Lower leg skin (tissue), 4 donors: ENCODE results near the gene SKIDA1. TPM values are rescaled to one million over a fixed set of nuclear protein-coding genes. Genes with fewer than 3 reads are reported as not detected.
A peak's percentile ranks its signal among the peaks of the same experiment; 100 is the strongest.

Experiments
- DNase-seq, 2 donors: peaks; one replicate each; pipeline ENCODE4 v3.0.0-alpha.2; 2019; ENCODE audit warnings: low spot score in 2 of 2
- H3K4me3 ChIP-seq: fragments of 200-600 bp; sonication (generic); 2 replicates; pipeline ENCODE4 v1.5.1; 2017; ENCODE audit warnings: mild to moderate bottlenecking, low read depth; ENCODE audit not compliant: poor library complexity, severe bottlenecking
- POLR2A ChIP-seq, 2 donors: fragments of 450-650 bp; IDR thresholded peaks; one replicate each; pipeline ENCODE4 v1.6.1; 2016 to 2017; ENCODE audit warnings: antibody characterized with exemption in 2 of 2, mild to moderate bottlenecking in 1 of 2, moderate library complexity in 1 of 2
- WGBS, 2 donors: methylation state at CpG; one replicate each; pipeline ENCODE4 v1.1.5; 2018; 5-methylcytosine and 5-hydroxymethylcytosine counted together
- intact Hi-C: fragments of 100-400 bp; cut with DNase I; formaldehyde crosslinking; loops from one replicate; pipeline ENCODE4 v1.15.0; 2023; ENCODE audit warnings: low total_unique reads
- total RNA-seq, 4 donors: library from RNA; depleted of rRNA; stranded (reverse); fragments of >200 nt; gene quantifications; one replicate each; pipeline ENCODE4 v1.1.0, GENCODE V29; 2016
- TF ChIP-seq, protein P1 (sequence below), 3 donors: fragments of 450-650 bp; IDR thresholded peaks; one replicate each; pipeline ENCODE4 v1.5.1; 2016; ENCODE audit warnings: antibody characterized with exemption in 3 of 3, mild to moderate bottlenecking in 3 of 3, moderate library complexity in 2 of 3

Gene SKIDA1
- total RNA-seq, 4 donors from 2014 or later: 0.38 to 1.4 (median 0.96) TPM

DNA sequence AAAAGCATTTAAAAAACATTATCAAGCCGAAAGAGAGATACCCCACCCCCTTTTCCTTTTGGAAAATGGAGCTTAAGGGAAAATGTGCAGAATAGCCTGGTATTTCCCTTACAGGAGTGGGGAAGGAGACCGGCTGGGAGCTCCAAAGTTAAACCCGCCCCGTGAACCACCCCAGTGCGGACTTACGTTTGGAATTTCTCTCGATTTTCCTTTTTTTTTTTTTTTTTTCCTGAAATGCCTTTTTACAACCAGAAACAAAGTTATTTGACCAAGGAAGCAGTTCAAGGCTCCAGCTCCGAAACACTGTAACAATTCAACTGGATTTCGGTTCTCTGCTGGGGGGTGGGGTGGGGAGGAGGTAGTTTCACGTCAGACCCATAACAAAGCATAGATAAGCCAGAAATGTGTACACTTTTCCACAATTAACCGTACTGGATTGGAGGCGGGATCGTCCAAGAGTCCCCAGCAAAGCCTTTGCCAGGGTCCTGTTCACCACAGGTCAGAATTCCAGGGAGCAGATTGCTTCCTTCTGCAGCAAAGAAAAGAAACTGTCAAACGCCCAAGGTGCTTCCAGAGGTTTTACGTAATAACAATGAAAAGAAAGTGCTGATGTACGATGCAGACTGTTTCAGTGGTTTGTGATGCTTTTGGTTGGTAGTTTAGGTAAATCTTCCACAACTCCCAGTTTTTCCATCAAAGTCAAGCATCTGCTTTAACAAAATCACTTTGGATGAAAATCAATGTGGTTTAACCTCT, 6.7 kb downstream of the SKIDA1 start:
- intact Hi-C loops: no loop called here

DNA sequence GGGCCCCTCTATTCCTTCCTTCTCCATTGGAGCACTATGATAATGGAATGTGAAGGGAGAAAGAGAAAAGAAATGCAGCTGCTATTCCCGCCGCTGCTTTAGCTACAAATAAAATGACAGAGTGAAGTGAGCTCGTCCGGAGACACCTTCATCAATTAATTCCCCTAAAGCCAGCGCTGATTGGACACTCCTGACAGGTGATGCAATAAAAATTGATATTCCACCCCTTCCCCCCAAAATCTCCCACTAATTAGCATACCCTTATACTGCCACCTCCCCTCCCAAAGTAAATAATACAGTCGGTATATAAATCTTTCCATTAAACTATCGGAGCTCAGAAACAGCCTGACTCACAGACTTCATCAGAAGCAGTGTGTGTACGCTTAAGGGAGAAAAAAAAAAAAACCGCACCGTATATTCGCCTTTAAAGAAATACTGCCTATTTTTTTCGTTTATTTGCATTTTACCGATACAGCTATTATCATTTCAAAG, 7.3 kb downstream of the SKIDA1 start:
- intact Hi-C loops: no loop called here
- H3K4me3 ChIP-seq: no peak overlapping the region
- DNase-seq: no peak
- TF ChIP-seq, protein P1, sequence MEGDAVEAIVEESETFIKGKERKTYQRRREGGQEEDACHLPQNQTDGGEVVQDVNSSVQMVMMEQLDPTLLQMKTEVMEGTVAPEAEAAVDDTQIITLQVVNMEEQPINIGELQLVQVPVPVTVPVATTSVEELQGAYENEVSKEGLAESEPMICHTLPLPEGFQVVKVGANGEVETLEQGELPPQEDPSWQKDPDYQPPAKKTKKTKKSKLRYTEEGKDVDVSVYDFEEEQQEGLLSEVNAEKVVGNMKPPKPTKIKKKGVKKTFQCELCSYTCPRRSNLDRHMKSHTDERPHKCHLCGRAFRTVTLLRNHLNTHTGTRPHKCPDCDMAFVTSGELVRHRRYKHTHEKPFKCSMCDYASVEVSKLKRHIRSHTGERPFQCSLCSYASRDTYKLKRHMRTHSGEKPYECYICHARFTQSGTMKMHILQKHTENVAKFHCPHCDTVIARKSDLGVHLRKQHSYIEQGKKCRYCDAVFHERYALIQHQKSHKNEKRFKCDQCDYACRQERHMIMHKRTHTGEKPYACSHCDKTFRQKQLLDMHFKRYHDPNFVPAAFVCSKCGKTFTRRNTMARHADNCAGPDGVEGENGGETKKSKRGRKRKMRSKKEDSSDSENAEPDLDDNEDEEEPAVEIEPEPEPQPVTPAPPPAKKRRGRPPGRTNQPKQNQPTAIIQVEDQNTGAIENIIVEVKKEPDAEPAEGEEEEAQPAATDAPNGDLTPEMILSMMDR (IDR thresholded peaks at IDR 0.05): no peak
- no peak for TF ChIP-seq POLR2A (IDR thresholded peaks at IDR 0.05)
- WGBS, 2 donors: 10 to 12% methylated on average over 13 of the region's 13 CpGs

More for the DNA sequence above, 6.7 kb downstream of the SKIDA1 start:
- TF ChIP-seq, protein P1 (IDR thresholded peaks at IDR 0.05): no peak
- no peak for TF ChIP-seq POLR2A (IDR thresholded peaks at IDR 0.05)
- H3K4me3 ChIP-seq: peak overlapping the region; percentile 15
- DNase-seq: peak in 1 of 2 donors; percentile 75
- 14 to 15% methylated on average over 16 of the region's 16 CpGs for WGBS, 2 donors

DNA sequence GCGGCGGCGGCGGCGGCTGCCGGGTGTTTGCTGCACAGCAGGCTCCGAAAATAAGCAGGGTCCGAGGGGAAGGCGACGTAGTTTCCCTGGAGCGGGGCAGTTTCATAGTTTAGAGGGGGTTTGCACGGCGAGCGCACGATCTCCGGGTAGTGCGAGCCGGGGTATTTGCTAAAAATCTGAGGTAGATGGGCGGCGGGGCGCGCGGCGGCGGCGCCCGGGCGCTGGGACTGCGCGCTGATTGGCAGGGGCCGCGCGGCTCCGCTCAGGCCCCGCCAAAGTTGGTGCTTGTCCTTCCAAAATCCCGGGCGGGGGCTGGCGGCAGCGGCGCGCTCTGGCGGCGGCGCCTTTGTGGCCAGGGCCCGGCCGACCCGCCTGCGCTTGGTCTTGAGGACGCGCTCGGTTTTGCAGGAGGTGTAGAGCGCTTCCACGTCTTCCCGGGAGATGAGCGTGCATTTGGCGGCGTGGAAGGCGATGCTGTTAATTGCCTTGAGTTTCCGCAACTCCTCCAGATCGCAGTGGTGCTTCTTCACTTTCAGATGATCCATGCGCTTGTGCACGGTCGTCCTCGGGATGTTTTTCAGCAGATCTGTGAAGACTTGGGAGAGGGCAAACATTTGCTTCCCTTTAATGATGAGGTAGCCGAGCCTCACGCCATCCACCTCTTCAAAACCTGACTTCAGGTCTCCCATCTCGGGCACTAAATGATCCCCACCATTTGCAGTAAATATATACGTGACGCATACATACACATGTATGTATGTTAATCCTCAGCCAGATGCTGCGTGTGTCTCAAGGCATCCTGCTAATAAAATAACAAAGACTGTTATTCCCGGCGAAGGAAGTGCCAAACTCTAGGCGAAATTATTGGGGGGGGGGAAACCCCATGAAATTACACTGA, 8.1 kb downstream of the SKIDA1 start:
- intact Hi-C loops: no loop called here
- 2% methylated on average over 48 to 51 of the region's 73 CpGs for WGBS, 2 donors
- TF ChIP-seq, protein P1 (IDR thresholded peaks at IDR 0.05): no peak
- no peak for TF ChIP-seq POLR2A (IDR thresholded peaks at IDR 0.05)
- peak in 1 of 2 donors; percentile 89 for DNase-seq
- H3K4me3 ChIP-seq: peak overlapping the region; percentile 55

DNA sequence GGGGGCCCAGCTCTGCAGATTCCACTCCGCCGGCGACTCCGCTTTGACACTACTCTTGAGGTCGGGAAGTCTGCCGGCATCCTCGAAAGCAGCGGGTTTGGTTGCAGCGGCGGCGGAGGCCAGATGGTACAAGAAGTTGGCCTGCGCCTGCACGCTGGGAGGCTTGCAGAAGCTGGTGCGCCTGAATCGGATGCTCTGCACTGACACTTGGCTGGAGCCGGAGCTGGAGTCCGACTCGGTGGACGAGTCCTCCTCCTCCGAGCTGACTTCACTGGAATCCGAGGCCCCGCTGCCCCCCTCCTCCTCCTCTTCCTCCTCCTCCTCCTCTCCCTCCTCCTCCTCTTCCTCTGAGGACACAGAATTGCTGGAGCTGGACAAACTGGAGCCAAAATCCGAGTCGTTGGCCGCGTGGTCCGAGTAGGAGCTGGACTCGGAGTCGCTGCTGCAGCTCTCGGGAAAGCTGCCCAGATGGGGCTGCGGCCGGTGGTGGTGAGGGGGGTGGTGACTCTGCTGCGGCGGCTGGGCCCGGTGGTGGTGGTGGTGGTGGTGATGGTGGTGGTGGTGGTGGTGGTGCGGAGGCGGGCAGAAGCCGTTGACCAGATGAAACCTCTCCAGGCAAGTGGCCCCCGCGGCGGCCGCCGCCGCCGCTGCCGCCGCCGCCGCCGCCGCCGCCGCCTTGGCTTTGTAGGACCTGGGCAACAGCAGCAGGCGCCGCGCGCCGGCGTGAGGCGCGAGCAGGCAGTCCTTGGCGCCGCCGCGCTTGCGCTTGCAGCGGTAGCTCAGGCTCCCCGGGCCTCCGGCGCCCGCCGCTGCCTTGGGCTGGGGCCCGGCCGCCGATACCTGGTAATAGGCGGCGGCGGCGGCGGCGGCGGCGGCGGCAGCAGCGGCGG, 9.0 kb downstream of the SKIDA1 start:
- H3K4me3 ChIP-seq: peak overlapping the region; percentile 63
- TF ChIP-seq, protein P1 (IDR thresholded peaks at IDR 0.05): no peak
- 1 to 2% methylated on average over 22 to 38 of the region's 86 CpGs for WGBS, 2 donors
- DNase-seq: peak in 1 of 2 donors; percentile 92
- intact Hi-C loops: no loop called here
